Left hindlimb (tissue), 1 donor: ENCODE measurements around the gene TEX261.
"Not testable (repeated sequence)": the region's sequence is repeated elsewhere in the genome, so short reads cannot be mapped to it uniquely, and the experiment has no call there.

Experiments used
- DNase-seq: peaks from one replicate; pipeline ENCODE4 v3.0.0-alpha.2; 2018

Gene TEX261

DNA sequence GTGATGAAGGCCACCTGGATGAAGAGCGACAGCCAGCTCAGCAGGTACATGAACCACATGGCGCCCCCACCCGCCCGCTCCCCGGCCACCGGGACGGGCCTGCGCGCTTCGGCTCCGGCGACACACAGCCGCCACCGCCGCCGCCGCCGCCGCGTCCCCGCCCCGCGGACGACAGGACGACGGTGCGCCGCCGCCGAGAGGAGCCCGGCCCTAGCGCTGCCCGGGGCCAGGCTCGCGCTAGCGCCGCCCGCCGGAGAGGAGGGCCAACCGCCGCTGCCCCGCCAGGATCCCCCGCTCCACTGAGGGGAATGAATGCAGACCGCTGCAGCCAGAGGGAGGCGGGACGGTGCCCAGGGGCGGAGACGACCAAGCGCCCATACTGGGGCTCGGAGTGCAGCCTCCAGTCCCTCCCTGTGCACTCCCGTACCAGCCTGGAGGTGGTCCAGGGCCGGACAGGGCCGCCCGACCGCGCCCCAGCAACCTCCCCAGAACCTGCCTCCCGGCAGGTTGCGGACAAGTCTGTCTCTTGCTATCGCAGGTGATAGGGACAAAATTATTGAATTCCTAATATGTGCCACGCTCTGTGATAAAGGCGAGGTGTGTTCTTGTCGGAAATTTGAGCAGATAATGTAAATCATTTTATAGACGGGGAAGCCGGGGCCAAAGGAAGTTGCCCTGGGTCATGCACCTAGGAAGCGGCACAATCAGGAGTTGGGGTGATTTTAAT lies at the start of gene TEX261:
TSS of gene TEX261 (minus strand) at position 175 of the 727 bp plus-strand sequence. CDS start at position 59, 116 bp downstream.
- DNase-seq = peak; percentile 92

DNA sequence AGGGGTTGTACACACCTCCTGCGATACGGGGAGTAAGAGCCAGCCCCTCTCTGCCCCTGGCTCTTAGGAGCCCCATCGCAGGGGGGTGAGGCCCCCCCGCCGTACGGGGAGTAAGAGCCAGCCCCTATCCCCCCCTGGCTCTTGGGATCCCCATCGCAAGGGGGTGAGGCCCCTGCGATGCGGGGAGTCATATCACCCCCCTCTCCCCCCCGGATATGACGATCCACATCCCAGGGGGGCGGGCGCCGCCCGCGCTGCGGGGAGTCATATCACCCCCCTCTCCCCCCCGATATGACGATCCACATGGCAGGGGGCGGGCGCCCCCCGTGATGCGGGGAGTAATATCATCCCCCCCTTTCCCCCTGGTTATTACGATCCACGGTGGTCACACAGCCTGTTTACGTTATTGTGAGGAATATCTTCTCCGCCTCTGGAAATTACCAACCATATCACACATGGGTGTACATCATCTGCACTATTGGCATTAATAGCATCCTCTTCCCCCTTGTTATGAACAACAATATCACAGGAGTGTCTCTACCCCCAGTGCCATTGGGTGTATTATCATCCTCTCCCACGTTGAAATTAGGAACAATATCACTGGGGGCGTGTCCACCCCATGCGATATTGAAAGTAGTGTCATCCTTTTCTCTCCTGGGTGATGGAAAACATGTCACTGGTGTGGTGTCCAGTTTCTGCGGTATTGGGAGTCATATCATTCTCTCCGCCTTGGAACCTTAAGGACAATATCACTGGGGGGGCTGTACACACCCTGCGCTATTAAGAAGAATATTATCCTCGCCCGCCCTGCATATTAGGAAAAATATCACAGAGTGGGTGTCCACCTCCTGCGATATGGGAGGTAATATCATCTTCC lies 49.1 kb upstream of the TEX261 start:
- no peak for DNase-seq

DNA sequence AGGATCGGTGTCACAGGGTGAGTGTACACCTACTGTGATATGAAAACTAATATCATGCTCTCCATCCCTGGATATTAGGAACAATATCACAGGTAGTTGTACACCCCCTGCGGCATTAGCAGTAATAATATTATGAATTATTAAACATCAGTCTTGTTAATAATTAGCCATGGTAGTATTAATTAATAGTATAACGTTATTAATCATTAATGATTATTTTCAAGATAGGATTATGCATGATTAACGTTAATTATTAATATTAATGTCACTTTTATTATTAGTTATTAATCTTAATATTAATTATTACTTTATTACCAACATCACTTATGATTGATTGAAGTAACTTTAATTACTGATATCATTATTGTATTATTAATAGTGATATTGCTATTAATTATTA lies 47.6 kb upstream of the TEX261 start:
- DNase-seq = no peak

DNA sequence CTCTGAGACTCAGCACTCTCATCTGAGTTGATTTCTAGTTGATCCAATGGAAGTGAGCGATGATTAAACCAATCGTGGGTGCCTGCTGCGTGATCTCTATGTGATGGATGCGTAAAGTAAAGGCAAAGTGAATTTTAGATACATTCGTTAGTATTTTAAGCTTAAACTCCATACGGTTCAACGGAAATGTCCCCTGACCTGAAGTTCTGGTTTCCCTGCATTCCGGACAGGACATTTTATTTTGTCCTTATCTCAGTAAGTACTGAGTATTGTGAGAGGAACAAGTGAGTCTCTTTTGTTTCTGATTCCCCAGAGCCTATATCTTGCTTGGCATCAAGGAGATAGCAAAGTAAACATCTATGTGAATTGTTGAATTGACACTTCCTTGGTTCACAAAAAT lies 41.6 kb upstream of the TEX261 start:
- not testable (repeated sequence) for DNase-seq

DNA sequence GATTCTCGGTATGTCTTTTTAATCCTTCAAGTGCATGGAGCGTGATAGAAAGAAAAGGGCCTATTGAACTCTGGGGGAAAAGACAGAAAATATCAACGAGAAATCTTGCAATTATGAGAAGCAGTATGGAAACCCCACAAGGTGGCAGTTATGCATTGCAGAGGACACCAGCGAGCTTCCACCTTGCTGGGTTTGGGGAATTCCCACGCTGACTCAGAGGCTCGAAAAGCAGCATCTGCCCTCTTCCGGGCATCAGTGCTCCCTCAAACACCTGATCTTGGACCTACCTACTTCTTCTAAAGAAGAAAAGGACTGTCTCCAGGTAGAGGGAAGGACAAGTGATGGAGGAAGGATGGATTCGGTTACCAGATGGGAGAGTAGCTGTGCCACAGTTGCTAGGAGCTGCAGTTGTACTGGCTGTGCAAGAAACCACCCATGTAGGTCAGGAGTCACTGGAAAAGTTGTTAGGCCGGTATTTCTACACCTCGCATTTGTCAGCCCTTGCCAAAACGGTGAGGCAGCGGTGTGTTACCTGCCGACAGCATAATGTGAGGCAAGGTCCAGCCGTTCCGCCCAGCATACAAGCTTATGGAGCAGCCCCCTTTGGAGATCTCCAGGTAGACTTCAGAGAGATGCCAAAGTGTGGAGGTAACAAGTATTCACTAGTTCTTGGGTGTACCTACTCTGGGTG lies 29.0 kb upstream of the TEX261 start:
- DNase-seq = not testable (repeated sequence)

DNA sequence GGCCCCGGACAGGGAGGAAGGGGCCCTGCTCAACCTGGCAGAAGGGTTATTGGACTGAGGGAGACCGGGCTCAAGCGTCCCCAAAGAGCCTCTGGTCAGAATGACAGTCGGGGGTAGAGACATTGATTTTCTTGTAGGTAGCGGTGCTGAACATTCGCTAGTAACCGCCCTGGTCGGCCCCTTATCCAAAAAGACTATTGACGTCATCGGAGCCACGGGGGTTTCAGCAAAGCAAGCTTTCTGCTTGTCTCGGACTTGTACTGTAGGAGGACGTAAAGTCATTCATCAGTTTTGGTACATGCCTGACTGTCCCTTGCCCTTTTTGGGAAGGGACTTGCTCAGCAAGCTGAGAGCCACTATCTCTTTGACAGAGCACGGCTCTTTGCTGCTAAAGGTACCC lies 26.7 kb upstream of the TEX261 start:
- not testable (repeated sequence) for DNase-seq

DNA sequence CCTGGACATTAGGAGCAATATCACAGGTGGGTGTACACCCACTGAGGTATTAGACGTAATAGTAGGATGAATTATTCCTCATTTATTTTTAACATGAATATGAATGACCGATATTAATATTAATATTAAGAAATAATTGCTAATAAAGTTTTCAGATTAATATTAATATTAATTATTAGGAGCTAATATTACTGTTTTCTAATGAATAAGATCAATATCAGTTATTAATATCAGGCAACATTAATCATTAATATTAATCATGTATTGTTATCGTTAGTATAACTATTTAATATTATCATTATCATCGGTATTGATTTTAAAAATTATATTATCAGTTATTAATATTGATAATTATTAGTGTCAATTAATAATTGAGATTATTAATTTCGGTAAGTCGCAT lies 25.3 kb upstream of the TEX261 start:
- DNase-seq = not testable (repeated sequence)

DNA sequence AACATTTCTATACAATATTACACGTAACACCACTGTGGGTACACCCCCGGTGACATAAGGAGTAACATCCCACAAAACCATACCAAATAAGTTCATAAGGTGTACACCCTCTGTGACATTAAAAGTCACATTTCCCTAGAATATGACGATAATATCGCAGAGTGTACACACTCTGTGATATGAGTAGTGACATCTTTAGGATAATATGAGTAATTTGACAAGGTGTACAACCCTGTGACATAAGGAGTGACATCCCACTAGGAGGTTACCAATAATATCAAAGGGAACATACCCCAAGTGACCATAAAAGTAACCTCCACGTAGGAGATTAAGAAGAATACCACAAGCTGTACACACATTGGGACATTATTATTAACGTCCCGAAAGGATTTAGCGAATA lies 24.0 kb upstream of the TEX261 start:
- DNase-seq = no peak

DNA sequence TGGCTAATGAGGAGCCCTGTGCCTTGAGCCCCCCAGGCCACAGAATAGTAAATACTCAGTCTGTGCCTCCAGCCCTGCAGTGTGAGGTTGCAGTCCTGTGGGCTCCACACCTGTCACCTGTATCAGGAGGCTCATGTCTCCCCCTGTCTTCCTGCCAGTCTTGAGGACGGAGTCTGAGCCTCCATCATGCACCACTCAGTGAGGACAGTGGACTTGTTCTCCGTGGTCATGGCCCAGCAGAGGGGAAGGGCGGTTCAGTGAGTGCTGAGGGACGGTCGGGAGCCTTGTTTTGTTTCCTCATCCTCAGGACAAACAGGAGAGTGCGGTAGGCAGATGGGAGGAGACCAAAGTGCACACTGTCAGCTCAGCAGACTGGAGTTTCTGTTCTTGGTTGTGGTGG lies 17.1 kb upstream of the TEX261 start:
- not testable (repeated sequence) for DNase-seq

DNA sequence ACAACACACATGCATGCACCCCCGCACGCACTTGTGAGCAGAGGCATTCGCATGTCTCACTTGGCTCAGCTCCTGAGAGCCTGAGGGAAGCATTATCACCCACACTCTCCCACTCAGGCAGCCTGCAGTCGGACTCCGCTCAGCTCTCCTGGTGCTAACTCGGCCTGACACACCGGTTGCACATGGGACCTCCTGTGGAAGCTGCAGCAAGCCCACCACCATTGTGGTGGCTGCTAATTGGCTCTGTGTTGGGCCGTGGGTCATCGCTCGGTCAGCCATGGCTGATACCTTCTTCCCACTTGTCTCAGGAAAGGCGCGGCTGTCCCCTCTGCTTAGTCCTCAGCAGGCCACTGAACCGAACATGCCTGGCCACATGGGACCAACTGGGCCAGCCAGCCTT lies 13.7 kb upstream of the TEX261 start:
- DNase-seq = no peak

DNA sequence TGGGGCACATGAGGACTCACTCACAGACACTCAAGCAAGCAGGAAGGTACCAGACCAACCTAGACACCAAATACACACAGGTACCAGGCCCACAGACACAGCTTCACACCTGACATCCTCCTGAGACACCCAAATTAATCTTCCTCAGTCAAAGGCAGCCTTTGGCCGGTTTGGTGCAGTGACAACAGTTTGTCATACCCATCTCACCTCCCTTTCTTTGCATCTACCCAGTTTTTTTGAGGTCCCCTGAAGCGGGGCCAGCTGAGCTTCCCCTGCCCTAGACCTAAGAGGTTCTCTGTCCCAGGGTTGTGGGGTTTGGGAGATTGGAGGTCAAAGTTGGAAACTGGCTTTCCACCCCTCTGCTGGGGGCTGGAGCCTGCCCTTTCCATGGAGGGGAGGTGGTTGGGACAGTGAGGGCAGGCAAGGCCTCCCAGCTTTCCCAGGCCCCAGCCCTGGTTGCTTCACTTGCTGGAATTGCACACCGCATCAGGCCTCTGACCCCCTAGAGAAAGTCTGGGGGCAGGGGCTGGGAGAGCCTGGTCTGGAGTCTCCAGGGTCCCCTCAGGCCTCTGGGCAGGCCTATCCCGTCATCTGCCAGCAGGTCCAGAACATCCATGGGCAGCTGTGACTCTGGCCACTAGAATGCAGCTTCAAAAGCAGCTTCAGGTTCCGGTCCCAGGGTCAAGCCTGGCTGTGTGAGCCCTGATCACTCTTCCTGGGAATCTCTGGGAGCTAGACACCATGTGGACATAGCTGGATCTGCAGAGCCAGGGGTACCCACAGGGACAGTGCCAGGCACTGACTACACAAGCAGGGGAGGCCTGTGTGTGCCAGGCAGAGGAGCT lies 12.5 kb upstream of the TEX261 start:
- DNase-seq = no peak

DNA sequence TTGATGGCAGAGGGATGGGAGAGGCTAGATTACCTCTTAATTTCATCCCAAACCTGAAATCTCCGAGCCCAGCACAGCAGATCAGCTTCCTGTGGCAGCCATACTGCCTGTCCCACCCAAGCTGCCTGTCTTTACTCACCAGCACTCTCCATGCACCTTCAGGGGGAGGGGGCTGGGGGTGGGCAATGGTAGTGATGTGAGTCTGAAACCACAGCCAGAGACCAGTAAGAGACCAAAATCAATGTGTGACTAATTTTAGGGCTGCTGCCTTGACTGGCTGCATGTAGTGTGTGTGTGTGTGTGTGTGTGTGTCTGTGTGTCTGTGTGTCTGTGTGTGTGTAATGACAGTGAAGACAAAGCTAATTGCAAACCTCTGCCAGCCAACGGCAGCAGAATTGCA lies 11.7 kb upstream of the TEX261 start:
- DNase-seq = no peak

DNA sequence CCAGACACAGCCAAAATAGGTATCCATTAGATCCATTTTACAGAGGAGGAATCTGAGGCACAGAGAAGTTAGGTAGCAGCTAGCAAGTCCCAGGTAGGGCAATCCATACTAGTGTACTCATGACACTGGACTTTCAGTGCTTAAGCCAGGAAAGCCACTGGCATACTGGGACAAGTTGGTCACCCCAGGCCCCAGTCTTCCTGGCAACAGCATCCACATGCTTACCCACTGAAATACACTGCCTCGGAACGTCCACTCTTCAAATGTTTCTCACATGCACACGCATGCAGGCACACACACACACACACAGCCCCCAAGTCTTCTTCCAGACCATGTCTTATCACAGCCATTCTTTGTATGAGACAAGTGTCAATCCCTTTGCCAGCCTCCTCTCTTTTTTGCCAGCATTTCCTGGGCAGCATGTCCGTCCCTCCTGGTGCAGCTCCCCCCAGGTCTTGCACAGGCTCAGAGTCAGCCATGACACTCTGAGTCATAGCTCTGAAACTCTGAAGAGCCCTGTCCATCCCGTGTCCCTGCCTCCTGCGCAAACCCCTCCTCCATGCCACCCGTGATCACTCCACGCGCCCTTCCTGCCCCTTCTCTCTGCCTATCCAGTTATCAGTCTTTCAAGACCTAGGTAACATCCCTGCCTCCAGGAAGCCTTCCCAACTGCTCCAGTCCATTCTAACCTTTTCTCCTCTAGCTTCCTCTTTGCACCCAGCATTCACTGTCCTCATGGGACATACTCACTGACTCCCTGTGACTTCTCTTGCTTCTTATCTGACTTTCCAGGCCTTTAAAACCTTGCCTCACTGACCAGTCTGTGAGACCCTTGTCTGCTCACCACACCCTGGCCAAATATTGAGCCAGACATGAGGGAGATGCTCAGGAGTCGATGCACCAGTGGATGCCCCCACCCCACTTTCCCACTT lies 10.9 kb upstream of the TEX261 start:
- DNase-seq = no peak

DNA sequence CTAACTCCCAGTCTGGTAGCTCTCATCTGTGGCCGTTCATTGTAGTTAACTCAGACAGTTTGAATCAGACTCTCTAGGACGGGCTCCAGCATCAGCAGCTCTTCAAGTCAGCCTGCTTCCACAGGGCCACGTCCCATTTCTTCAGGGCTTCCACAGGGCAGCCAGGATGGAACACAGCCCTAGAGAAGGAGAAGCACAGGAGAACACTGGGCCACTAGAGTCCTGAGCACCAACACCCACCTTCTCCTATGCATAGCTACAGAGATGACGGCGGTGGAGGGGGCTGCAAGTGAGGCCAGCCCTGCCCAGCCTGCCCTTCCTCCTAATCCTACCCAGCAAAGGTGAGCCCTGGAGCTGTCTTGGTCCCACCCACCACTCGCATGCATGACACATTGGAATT lies 10.2 kb upstream of the TEX261 start:
- DNase-seq = no peak

DNA sequence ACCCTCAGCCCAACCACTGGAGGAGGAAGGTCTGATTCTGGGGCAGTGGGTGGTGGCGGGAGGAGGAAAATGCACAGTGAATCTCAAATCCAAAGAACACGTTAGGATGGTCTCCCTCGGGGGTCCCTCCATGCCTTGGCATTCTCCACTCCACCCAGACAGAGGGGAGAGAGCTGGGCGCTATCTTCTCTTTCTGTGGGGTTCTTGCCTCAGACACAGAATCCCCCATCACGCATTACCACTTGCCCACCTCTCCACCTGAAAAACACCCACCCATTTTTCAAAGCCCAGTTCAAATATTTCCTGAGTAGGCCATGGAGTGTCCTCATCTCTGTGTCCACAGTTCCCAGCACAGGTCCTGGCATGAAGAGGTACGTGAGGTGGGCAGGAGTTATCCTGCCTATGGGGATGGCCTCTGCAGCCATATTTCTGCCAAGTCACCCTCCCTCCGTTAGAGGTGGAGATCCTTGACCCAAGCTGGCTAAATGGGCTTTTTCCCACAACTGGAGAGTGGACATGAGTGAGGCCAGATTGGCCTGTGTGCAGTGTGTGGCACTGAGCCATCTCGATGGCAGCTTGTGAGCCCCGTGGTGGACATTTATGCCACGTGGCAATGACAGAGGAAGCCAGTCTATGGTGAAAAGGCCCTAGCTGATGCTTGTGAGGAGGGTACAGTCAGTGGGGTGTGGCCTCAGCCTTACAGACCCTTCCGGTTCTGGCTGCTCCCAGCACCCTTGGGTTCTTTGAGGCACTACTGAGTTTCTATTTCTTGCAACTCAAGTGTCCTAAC lies 9.5 kb upstream of the TEX261 start:
- no peak for DNase-seq

DNA sequence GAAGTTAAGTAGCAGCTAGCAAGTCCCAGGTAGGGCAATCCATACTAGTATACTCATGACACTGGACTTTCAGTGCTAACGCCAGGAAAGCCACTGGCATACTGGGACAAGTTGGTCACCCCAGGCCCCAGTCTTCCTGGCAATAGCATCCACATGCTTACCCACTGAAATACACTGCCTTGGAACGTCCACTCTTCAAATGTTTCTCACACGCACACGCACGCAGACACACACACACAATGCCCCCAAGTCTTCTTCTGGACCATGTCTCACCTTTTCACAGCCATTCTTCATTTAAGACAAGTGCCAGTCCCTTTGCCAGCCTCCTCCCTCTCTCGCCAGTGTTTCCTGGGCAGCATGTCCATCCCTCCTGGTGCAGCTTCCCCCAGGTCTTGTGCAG lies 8.7 kb upstream of the TEX261 start:
- DNase-seq = no peak

DNA sequence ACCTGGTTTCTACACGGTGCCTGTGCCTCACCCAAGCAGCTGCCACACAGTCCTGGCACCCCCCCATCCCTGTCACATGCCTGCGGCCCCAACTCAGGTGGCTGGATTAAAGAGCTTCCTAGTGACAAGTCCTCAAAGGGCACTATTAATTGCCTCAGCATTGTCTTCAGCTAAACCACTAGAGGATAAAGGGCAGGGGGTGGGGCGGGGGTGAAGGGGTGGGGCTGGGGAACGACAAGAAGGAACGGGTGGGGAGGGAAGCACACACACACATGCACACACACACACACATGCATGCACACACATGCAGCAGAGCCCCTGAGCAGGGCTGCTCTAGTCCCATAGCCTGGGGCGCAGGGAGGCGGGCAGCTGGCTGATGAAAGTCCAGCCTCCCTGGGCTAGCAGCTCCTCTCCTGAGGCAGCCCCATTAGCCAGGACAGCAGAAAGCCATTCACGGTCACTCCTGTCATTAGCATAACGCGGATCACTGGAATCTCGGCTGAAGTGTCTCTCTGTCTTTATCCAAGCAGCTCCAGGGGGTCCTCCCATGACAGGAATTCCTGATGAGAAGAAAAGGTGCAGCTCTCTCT lies 7.4 kb upstream of the TEX261 start:
- no peak for DNase-seq

DNA sequence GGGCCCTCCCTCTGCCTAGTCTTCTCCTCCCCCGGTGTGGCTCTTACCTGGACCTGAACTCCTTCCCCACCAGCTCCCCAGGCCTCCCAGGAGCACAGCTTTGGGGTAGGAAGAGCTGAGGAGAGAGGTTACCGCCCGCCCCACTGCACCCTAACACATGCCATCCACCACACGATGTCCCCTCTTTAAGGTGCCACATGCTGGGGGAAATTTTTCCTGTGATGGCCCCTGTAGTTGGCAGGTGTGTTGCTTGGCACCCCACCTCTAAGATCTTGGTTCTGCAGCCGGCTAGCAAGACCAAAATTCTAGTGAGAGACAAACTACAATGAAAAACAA lies 6.9 kb upstream of the TEX261 start:
- DNase-seq = no peak

DNA sequence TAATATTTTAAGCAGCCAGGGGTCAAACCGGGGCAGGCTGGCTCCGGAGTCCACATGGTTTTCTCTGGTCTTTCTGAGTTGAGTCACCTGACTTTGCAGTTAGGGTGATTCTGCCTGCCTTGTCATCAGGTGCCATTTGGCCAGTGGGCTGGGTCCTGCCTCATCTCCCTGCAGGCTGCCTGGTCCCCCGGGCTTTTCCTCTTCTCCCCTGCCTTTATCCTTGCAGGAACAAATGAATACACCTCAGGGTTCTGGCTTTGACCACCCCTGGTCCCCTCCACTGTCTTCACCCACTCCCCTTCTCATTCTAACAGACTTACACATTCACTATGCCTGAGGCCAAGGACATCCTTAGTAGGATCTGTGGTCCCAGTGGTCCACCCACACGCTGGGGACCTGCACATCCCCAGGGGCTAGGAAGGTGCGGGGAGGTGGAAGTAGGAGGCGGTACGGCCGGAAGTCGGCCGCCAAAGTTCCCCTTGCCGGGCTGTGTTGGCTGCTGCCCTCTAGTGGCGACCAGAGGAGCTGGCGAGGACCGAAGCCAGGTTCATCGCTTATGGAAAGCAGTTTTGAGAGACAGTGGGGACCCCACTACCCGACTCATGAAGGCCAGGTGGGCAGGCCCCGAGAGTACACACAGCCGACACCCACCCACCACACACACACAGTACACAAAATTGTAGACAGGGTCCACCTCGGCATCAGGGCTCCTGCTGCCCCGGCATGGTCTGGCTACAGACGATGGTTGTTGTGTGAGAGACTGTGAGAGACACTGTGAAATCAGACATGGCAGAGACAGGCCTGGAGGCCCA lies 6.3 kb upstream of the TEX261 start:
- DNase-seq = no peak
